Gastroesophageal sphincter (tissue), 4 donors: ENCODE measurements around the gene PRKACG. TPM values are rescaled to one million over a fixed set of nuclear protein-coding genes. Genes with fewer than 3 reads are reported as not detected.

Source experiments
- ATAC-seq: fragments of 150-250 bp; one replicate; pipeline ENCODE4 v1.9.1; 2016; ENCODE audit warnings: mild to moderate bottlenecking, moderate library complexity
- H3K27ac ChIP-seq, 4 donors: fragments of 200-600 bp; sonication (generic) in 3 of 4; 1 replicate in 3 of 4; 2 replicates in 1 of 4; pipeline ENCODE4 v1.5.1; 2016 to 2019
- H3K27me3 ChIP-seq: fragments of 200-600 bp; sonication (generic); one replicate; pipeline ENCODE4 v1.5.1; 2019
- H3K36me3 ChIP-seq, 2 donors: fragments of 200-600 bp; sonication (generic); one replicate each; pipeline ENCODE4 v1.5.1; 2019; ENCODE audit warnings: control low read depth in 1 of 2
- H3K4me1 ChIP-seq, 3 donors: fragments of 200-600 bp; sonication (generic); 1 replicate in 2 of 3; 2 replicates in 1 of 3; pipeline ENCODE4 v1.5.1; 2016 to 2019; ENCODE audit warnings: control low read depth in 2 of 3
- H3K4me3 ChIP-seq, 2 donors: fragments of 200-600 bp; sonication (generic); one replicate each; pipeline ENCODE4 v1.5.1; 2019; ENCODE audit warnings: mild to moderate bottlenecking in 1 of 2, moderate library complexity in 1 of 2
- H3K9me3 ChIP-seq, 3 donors: fragments of 200-600 bp; sonication (generic); one replicate each; pipeline ENCODE4 v1.5.1; 2017 to 2019; ENCODE audit warnings: control low read depth in 2 of 3
- CTCF ChIP-seq, 4 experiments: fragments of 200-600 bp in 2 of 4; fragments of 450-650 bp in 2 of 4; sonication (generic) in 1 of 4; IDR thresholded peaks; one replicate each; pipeline ENCODE4 v1.5.1; 2017 to 2019; ENCODE audit warnings: antibody characterized with exemption in 4 of 4, mild to moderate bottlenecking in 2 of 4, moderate library complexity in 2 of 4
- EP300 ChIP-seq: sonication (generic); formaldehyde crosslinking; IDR thresholded peaks from one replicate; pipeline ENCODE4 v1.6.1; 2017; ENCODE audit warnings: antibody characterized with exemption, mild to moderate bottlenecking
- POLR2A ChIP-seq, 2 donors: fragments of 450-650 bp; IDR thresholded peaks; one replicate each; pipeline ENCODE4 v1.6.1; 2017; ENCODE audit warnings: antibody characterized with exemption in 2 of 2, mild to moderate bottlenecking in 2 of 2, moderate library complexity in 1 of 2
- POLR2AphosphoS5 ChIP-seq: sonication (generic); formaldehyde crosslinking; IDR thresholded peaks from one replicate; pipeline ENCODE4 v1.6.1; 2017; ENCODE audit warnings: antibody characterized with exemption
- WGBS, 2 donors: methylation state at CpG; one replicate each; pipeline ENCODE4 v1.1.5; 2018; ENCODE audit warnings: low coverage in 1 of 2; 5-methylcytosine and 5-hydroxymethylcytosine counted together
- total RNA-seq, 4 donors: library from RNA; depleted of rRNA; stranded (reverse); fragments of >200 nt; gene quantifications; one replicate each; pipeline ENCODE4 v1.1.0, GENCODE V29; 2016

The PRKACG gene
- total RNA-seq, 4 donors from 2014 or later: not detected

- no peaks in the 10 kb centered on the region for H3K27me3 ChIP-seq
- no peak overlapping the region for H3K27ac ChIP-seq
- H3K36me3 ChIP-seq: no peaks in the 10 kb centered on the region
- WGBS, 2 donors: 38 to 57% methylated on average over 6 to 7 of the region's 7 CpGs
- H3K9me3 ChIP-seq: no peaks in the 10 kb centered on the region
- TF ChIP-seq CTCF (IDR thresholded peaks at IDR 0.05): no peak
- no peak for TF ChIP-seq POLR2A (IDR thresholded peaks at IDR 0.05)
- TF ChIP-seq POLR2AphosphoS5: no peak
- no peak for TF ChIP-seq EP300
- no peak for ATAC-seq
- no peak overlapping the region for H3K4me3 ChIP-seq
- H3K4me1 ChIP-seq: no peaks in the 10 kb centered on the region
Measured at GRCh38 chr9:69023650-69024049, 9.7 kb upstream of the PRKACG start.

- WGBS, 2 donors: 83 to 91% methylated on average over 2 of the region's 8 CpGs
- TF ChIP-seq CTCF (IDR thresholded peaks at IDR 0.05) (no peak), POLR2A (IDR thresholded peaks at IDR 0.05) (no peak), POLR2AphosphoS5 (no peak), EP300 (no peak)
Measured at GRCh38 chr9:69020301-69021145, 6.6 kb upstream of the PRKACG start.

DNA sequence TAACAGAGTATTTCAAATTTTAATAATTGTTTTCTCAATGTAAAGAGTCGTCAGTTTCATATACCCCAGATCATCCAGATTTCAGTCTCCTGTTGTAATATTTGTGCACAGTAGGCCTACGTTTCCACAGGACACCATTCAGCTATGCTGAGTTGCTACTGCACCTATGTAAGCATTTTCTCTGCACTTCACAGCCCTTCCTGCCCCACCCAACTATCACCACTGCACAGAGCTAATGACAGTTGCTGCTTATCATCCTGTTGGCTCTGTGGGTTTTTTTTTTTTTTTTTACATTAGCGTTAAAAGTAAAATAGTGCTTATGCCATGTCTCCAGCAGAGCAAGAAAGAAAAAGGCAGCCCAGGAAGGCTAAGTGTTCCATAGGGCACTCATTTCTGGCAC is 5.9 kb upstream of the PRKACG start:
- Histone ChIP-seq H3K9me3 (no peaks in the 10 kb centered on the region), H3K27ac (no peak overlapping the region)
- WGBS, 2 donors: 42 to 68% methylated on average over 2 to 3 of the region's 3 CpGs

More at GRCh38 chr9:69020301-69021145, 6.6 kb upstream of the PRKACG start:
- Histone ChIP-seq H3K27me3 (no peaks in the 10 kb centered on the region), H3K4me3 (no peak overlapping the region), H3K4me1 (peaks cover 0 to 14% (median 3%) of the 10 kb centered on the region in 3 donors), H3K9me3 (no peaks in the 10 kb centered on the region), H3K27ac (no peak overlapping the region), H3K36me3 (no peaks in the 10 kb centered on the region)
- no peak for ATAC-seq

GRCh38 chr9:69018737-69019136 is 4.8 kb upstream of the PRKACG start:
- no peak overlapping the region for H3K4me3 ChIP-seq
- H3K27me3 ChIP-seq: no peaks in the 10 kb centered on the region
- WGBS, 2 donors: 73 to 90% methylated on average over 3 to 5 of the region's 5 CpGs
- TF ChIP-seq EP300 (no peak), POLR2AphosphoS5 (no peak), POLR2A (IDR thresholded peaks at IDR 0.05) (no peak), CTCF (IDR thresholded peaks at IDR 0.05) (no peak)
- no peaks in the 10 kb centered on the region for H3K9me3 ChIP-seq
- no peak for ATAC-seq
- H3K36me3 ChIP-seq: no peaks in the 10 kb centered on the region
- no peak overlapping the region for H3K27ac ChIP-seq
- H3K4me1 ChIP-seq: peaks cover 0 to 14% (median 3%) of the 10 kb centered on the region in 3 donors

More for the DNA sequence above, 5.9 kb upstream of the PRKACG start:
- no peaks in the 10 kb centered on the region for H3K36me3 ChIP-seq
- ATAC-seq: no peak
- TF ChIP-seq POLR2A (IDR thresholded peaks at IDR 0.05) (no peak), EP300 (no peak), CTCF (IDR thresholded peaks at IDR 0.05) (no peak), POLR2AphosphoS5 (no peak)
- no peaks in the 10 kb centered on the region for H3K27me3 ChIP-seq
- H3K4me1 ChIP-seq: peaks cover 0 to 14% (median 3%) of the 10 kb centered on the region in 3 donors
- H3K4me3 ChIP-seq: no peak overlapping the region
